Peyer's patch (tissue), 4 donors: ENCODE results near the gene ATF6.

ENCODE experiments used
- POLR2A ChIP-seq, 2 donors: fragments of 450-650 bp; IDR thresholded peaks; one replicate each; pipeline ENCODE4 v1.5.1; 2017; ENCODE audit warnings: antibody characterized with exemption in 2 of 2, mild to moderate bottlenecking in 2 of 2, moderate library complexity in 2 of 2
- TF ChIP-seq, protein P1 (sequence below), 6 experiments: fragments of 450-650 bp in 4 of 6; fragments of 200-600 bp in 2 of 6; sonication (generic) in 1 of 6; IDR thresholded peaks; one replicate each; pipeline ENCODE4 v1.5.1; 2017 to 2019; ENCODE audit warnings: antibody characterized with exemption in 6 of 6, mild to moderate bottlenecking in 3 of 6, moderate library complexity in 1 of 6

DNA sequence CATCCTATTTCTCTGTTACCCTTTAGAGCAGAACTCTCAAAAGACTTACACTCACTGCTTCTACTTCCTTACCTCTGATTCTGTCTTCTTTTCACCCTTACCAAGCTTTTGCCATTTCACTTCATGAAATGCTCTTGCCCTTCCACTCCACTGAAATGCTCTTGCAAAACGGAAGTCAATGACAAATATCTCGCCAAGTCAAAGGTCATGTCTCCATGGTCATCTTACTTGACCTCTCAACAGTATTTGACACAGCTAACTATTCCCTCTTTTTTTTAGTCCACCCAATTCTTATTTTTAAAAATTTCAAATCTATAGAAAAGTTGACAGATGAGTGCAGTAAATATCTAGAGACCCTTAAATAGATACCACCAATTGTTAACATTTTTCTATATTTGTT lies 149.9 kb downstream of the ATF6 start:
- TF ChIP-seq, protein P1, sequence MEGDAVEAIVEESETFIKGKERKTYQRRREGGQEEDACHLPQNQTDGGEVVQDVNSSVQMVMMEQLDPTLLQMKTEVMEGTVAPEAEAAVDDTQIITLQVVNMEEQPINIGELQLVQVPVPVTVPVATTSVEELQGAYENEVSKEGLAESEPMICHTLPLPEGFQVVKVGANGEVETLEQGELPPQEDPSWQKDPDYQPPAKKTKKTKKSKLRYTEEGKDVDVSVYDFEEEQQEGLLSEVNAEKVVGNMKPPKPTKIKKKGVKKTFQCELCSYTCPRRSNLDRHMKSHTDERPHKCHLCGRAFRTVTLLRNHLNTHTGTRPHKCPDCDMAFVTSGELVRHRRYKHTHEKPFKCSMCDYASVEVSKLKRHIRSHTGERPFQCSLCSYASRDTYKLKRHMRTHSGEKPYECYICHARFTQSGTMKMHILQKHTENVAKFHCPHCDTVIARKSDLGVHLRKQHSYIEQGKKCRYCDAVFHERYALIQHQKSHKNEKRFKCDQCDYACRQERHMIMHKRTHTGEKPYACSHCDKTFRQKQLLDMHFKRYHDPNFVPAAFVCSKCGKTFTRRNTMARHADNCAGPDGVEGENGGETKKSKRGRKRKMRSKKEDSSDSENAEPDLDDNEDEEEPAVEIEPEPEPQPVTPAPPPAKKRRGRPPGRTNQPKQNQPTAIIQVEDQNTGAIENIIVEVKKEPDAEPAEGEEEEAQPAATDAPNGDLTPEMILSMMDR (IDR thresholded peaks at IDR 0.05), result no peak
- no peak for TF ChIP-seq POLR2A (IDR thresholded peaks at IDR 0.05)
